SK-N-SH (cell line): ENCODE data around the gene MAP2K4. TPM values are rescaled to one million over a fixed set of nuclear protein-coding genes. Genes with fewer than 3 reads are reported as not detected.

Source experiments
- CTCF ChIA-PET: fragments of 300-600, 350-600 bp; formaldehyde crosslinking; extraction: SDS; loops from one replicate; lab custom pipeline; 2021; lab: Yijun Ruan, JAX
- POLR2A ChIA-PET: fragments of 350-600 bp; sonication (Branson Sonifier 250); formaldehyde crosslinking; extraction: SDS; loops from one replicate; lab custom pipeline; 2020; ENCODE audit warnings: antibody characterized with exemption, inconsistent platforms; lab: Yijun Ruan, JAX
- DNase-seq: peaks from one replicate; pipeline ENCODE4 v3.0.0; 2012
- H2AFZ ChIP-seq: fragments of 200-600 bp; sonication (generic); 2 replicates; pipeline ENCODE4 v1.8.1; 2016; ENCODE audit warnings: antibody characterized with exemption, mild to moderate bottlenecking, low read depth
- H3F3A ChIP-seq: fragments of 200-600 bp; sonication (generic); replicated peaks from 2 replicates; pipeline ENCODE3; 2016; ENCODE audit warnings: antibody characterized with exemption, mild to moderate bottlenecking; ENCODE audit not compliant: insufficient read depth
- H3K27ac ChIP-seq, 2 experiments: fragments of 200-500 bp in 1 of 2; fragments of 200-600 bp in 1 of 2; sonication (Bioruptor generic) in 1 of 2; sonication (generic), shearing (Covaris generic) in 1 of 2; 2 replicates each; pipeline versions ENCODE4 v1.5.1 to v1.6.1; 2014 to 2016; ENCODE audit warnings: low read depth in 2 of 2, inconsistent platforms in 1 of 2, low read length in 1 of 2, mild to moderate bottlenecking in 1 of 2, mixed read lengths in 1 of 2
- H3K27me3 ChIP-seq: fragments of 200-600 bp; sonication (generic), shearing (Covaris generic); 2 replicates; pipeline ENCODE4 v1.6.1; 2016; ENCODE audit warnings: mixed run types; ENCODE audit not compliant: insufficient read depth
- H3K36me3 ChIP-seq, 2 experiments: fragments of 200-500 bp in 1 of 2; fragments of 200-600 bp in 1 of 2; sonication (Bioruptor generic) in 1 of 2; sonication (generic) in 1 of 2; replicated peaks in 1 of 2; 2 replicates each; pipeline versions ENCODE3 to v1.5.1; 2014 to 2016; ENCODE audit warnings: low read length in 1 of 2, mild to moderate bottlenecking in 1 of 2; ENCODE audit not compliant: insufficient read depth in 2 of 2, control insufficient read depth in 1 of 2
- H3K4me1 ChIP-seq, 2 experiments: fragments of 200-500 bp in 1 of 2; fragments of 200-600 bp in 1 of 2; sonication (Bioruptor generic) in 1 of 2; sonication (generic), shearing (Covaris generic) in 1 of 2; 2 replicates each; pipeline versions ENCODE4 v1.5.1 to v1.6.1; 2014 to 2016; ENCODE audit warnings: low read depth in 1 of 2, low read length in 1 of 2, mixed run types in 1 of 2; ENCODE audit not compliant: insufficient read depth in 2 of 2, control insufficient read depth in 1 of 2
- H3K4me2 ChIP-seq: fragments of 200-600 bp; sonication (generic), shearing (Covaris generic); 2 replicates; pipeline ENCODE4 v1.6.1; 2017; ENCODE audit warnings: mixed run types
- H3K4me3 ChIP-seq, 2 experiments: fragments of 200-500 bp in 1 of 2; fragments of 200-600 bp in 1 of 2; sonication (Bioruptor generic) in 1 of 2; sonication (generic), shearing (Covaris generic) in 1 of 2; 2 replicates each; pipeline versions ENCODE4 v1.5.1 to v1.8.1; 2014 to 2016; ENCODE audit warnings: low read depth in 2 of 2, inconsistent platforms in 1 of 2, low read length in 1 of 2, mild to moderate bottlenecking in 1 of 2, mixed read lengths in 1 of 2, moderate library complexity in 1 of 2
- H3K79me2 ChIP-seq: fragments of 200-600 bp; sonication (generic); 2 replicates; pipeline ENCODE4 v1.8.1; 2017; ENCODE audit warnings: mild to moderate bottlenecking; ENCODE audit not compliant: insufficient read depth
- H3K9ac ChIP-seq: fragments of 200-600 bp; sonication (generic); 2 replicates; pipeline ENCODE4 v1.6.1; 2017; ENCODE audit warnings: mixed run types
- H3K9me2 ChIP-seq: fragments of 200-600 bp; sonication (generic); 2 replicates; pipeline ENCODE4 v1.6.1; 2017; ENCODE audit warnings: mixed run types
- H3K9me3 ChIP-seq: fragments of 200-600 bp; sonication (generic); 2 replicates; pipeline ENCODE4 v1.6.1; 2017; ENCODE audit warnings: mixed run types, mild to moderate bottlenecking, moderate library complexity
- H4K20me1 ChIP-seq: fragments of 200-600 bp; sonication (generic); 2 replicates; pipeline ENCODE4 v1.6.1; 2017; ENCODE audit warnings: mild to moderate bottlenecking, mixed run types; ENCODE audit not compliant: insufficient read depth
- EP300 ChIP-seq, 2 experiments: IDR thresholded peaks; 2 replicates each; pipeline versions ENCODE4 v1.4.0 to v1.6.1; 2012; ENCODE audit warnings: borderline replicate concordance in 1 of 2, low read depth in 1 of 2, low read length in 1 of 2
- FOSL2 ChIP-seq: IDR thresholded peaks from 2 replicates; pipeline ENCODE4 v1.4.0; 2012; ENCODE audit warnings: low read depth, mild to moderate bottlenecking, moderate library complexity, borderline replicate concordance
- FOXJ3 ChIP-seq: sonication (generic); formaldehyde crosslinking; IDR thresholded peaks from 2 replicates; pipeline ENCODE4 v1.5.1; 2020; ENCODE audit warnings: mild to moderate bottlenecking, missing genetic modification reagents
- FOXM1 ChIP-seq: IDR thresholded peaks from 2 replicates; pipeline ENCODE4 v1.4.0; 2012; ENCODE audit warnings: low read depth, mild to moderate bottlenecking
- MEF2A ChIP-seq: IDR thresholded peaks from 2 replicates; pipeline ENCODE4 v1.4.0; 2012; ENCODE audit warnings: low read depth, borderline replicate concordance
- MXI1 ChIP-seq: IDR thresholded peaks from 2 replicates; pipeline ENCODE4 v1.6.1; 2012; ENCODE audit warnings: mild to moderate bottlenecking, low read depth, low read length, improper control_type of control experiment
- NFIC ChIP-seq: IDR thresholded peaks from 2 replicates; pipeline ENCODE4 v1.4.0; 2012; ENCODE audit warnings: borderline replicate concordance
- NRF1 ChIP-seq: IDR thresholded peaks from 2 replicates; pipeline ENCODE4 v1.6.1; 2012; ENCODE audit warnings: low read depth, mild to moderate bottlenecking, low read length
- RCOR1 ChIP-seq: fragments of 150-350 bp; IDR thresholded peaks from 2 replicates; pipeline ENCODE4 v1.6.1; 2017; ENCODE audit warnings: antibody characterized with exemption, low read length
- RFX5 ChIP-seq: IDR thresholded peaks from 2 replicates; pipeline ENCODE4 v1.6.1; 2012; ENCODE audit warnings: mild to moderate bottlenecking, improper control_type of control experiment, low read length
- RXRA ChIP-seq: IDR thresholded peaks from 2 replicates; pipeline ENCODE4 v1.4.0; 2012; ENCODE audit warnings: low read depth, mild to moderate bottlenecking, borderline replicate concordance
- SIN3A ChIP-seq: IDR thresholded peaks from 2 replicates; pipeline ENCODE4 v1.6.1; 2012; ENCODE audit warnings: low read depth, mild to moderate bottlenecking, low read length, moderate library complexity, borderline replicate concordance
- TAF1 ChIP-seq: IDR thresholded peaks from 2 replicates; pipeline ENCODE4 v1.6.1; 2012; ENCODE audit warnings: low read depth, mild to moderate bottlenecking, low read length, moderate library complexity, borderline replicate concordance
- TCF12 ChIP-seq: IDR thresholded peaks from 2 replicates; pipeline ENCODE4 v1.4.0; 2012
- TEAD4 ChIP-seq: IDR thresholded peaks from 2 replicates; pipeline ENCODE4 v1.4.0; 2012; ENCODE audit warnings: mild to moderate bottlenecking, borderline replicate concordance; ENCODE audit not compliant: insufficient read depth
- USF2 ChIP-seq: fragments of 150-350 bp; IDR thresholded peaks from 2 replicates; pipeline ENCODE4 v1.6.1; 2017; ENCODE audit warnings: antibody characterized with exemption, low read length, low read depth, borderline replicate concordance
- WGBS: methylation state at CpG from one replicate; pipeline ENCODE4 v1.1.6; 2017; ENCODE audit warnings: low lambda C conversion rate; 5-methylcytosine and 5-hydroxymethylcytosine counted together
- polyA plus RNA-seq, 3 experiments: library from polyadenylated mRNA; depleted of rRNA; stranded (reverse); fragments of >200 nt; gene quantifications; 2 replicates each; pipeline ENCODE4 v1.2.3, GENCODE V29; 2012
- TF ChIP-seq, protein P1 (sequence below): IDR thresholded peaks from 2 replicates; pipeline ENCODE4 v1.6.1; 2012; ENCODE audit warnings: mild to moderate bottlenecking, low read depth, low read length, moderate library complexity
- TF ChIP-seq, protein P2 (sequence below): IDR thresholded peaks from 2 replicates; pipeline ENCODE4; 2012
- TF ChIP-seq, protein P3 (sequence below): IDR thresholded peaks from 2 replicates; pipeline ENCODE4 v1.4.0; 2012; ENCODE audit warnings: low read depth, borderline replicate concordance

MAP2K4 gene
- polyA plus RNA-seq, 1 of the 3 experiments (the other 2 are of a cell fraction), result 10.6 TPM

GRCh38 chr17:11991461-11991860 lies 29.2 kb upstream of the MAP2K4 start:
- 68% methylated on average over 4 of the region's 4 CpGs for WGBS
- TF ChIP-seq RXRA (no peak), NRF1 (no peak), MXI1 (no peak), FOXM1 (no peak), TAF1 (no peak), SIN3A (no peak), TEAD4 (no peak), NFIC (no peak), MEF2A (no peak), USF2 (no peak), EP300 (IDR thresholded peaks at IDR 0.05; ENCODE audit: borderline replicate concordance in 1 of 2, low read depth in 1 of 2, low read length in 1 of 2) (no peak), RFX5 (no peak), FOSL2 (no peak), TCF12 (no peak), FOXJ3 (CRISPR knock-in tag) (no peak), RCOR1 (no peak)
- TF ChIP-seq, protein P1, sequence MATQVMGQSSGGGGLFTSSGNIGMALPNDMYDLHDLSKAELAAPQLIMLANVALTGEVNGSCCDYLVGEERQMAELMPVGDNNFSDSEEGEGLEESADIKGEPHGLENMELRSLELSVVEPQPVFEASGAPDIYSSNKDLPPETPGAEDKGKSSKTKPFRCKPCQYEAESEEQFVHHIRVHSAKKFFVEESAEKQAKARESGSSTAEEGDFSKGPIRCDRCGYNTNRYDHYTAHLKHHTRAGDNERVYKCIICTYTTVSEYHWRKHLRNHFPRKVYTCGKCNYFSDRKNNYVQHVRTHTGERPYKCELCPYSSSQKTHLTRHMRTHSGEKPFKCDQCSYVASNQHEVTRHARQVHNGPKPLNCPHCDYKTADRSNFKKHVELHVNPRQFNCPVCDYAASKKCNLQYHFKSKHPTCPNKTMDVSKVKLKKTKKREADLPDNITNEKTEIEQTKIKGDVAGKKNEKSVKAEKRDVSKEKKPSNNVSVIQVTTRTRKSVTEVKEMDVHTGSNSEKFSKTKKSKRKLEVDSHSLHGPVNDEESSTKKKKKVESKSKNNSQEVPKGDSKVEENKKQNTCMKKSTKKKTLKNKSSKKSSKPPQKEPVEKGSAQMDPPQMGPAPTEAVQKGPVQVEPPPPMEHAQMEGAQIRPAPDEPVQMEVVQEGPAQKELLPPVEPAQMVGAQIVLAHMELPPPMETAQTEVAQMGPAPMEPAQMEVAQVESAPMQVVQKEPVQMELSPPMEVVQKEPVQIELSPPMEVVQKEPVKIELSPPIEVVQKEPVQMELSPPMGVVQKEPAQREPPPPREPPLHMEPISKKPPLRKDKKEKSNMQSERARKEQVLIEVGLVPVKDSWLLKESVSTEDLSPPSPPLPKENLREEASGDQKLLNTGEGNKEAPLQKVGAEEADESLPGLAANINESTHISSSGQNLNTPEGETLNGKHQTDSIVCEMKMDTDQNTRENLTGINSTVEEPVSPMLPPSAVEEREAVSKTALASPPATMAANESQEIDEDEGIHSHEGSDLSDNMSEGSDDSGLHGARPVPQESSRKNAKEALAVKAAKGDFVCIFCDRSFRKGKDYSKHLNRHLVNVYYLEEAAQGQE, result no peak
- TF ChIP-seq, protein P2, sequence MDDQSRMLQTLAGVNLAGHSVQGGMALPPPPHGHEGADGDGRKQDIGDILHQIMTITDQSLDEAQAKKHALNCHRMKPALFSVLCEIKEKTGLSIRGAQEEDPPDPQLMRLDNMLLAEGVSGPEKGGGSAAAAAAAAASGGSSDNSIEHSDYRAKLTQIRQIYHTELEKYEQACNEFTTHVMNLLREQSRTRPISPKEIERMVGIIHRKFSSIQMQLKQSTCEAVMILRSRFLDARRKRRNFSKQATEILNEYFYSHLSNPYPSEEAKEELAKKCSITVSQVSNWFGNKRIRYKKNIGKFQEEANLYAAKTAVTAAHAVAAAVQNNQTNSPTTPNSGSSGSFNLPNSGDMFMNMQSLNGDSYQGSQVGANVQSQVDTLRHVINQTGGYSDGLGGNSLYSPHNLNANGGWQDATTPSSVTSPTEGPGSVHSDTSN, result no peak
- TF ChIP-seq, protein P3, sequence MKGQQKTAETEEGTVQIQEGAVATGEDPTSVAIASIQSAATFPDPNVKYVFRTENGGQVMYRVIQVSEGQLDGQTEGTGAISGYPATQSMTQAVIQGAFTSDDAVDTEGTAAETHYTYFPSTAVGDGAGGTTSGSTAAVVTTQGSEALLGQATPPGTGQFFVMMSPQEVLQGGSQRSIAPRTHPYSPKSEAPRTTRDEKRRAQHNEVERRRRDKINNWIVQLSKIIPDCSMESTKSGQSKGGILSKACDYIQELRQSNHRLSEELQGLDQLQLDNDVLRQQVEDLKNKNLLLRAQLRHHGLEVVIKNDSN, result no peak
- H3K27me3 ChIP-seq, result no peaks in the 10 kb centered on the region
- H3K27ac ChIP-seq, result no peak overlapping the region
- peaks cover 5% of the 10 kb centered on the region; the same call in 1 of the 2 replicates for H3K79me2 ChIP-seq
- no peaks in the 10 kb centered on the region for H3K9me2 ChIP-seq
- POLR2A ChIA-PET, result interaction anchor here (1.3 kb wide), 1 partner anchor 29 kb away, joined by 4 read pairs; the partner anchor contains the start of gene MAP2K4
- H3K9me3 ChIP-seq, result no peaks in the 10 kb centered on the region; the same call in 1 of the 2 replicates
- CTCF ChIA-PET, result interaction anchor here (0.7 to 1.7 kb wide), 2 partner anchors 846 to 1116 kb away, joined by 3 to 6 read pairs; no protein-coding TSS in a partner anchor
- H3K36me3 ChIP-seq, result peaks cover 11 to 34% of the 10 kb centered on the region in 2 experiments
- H3K4me1 ChIP-seq, result peaks cover 3 to 5% of the 10 kb centered on the region in 2 experiments; a peak in 1 of 4 replicates
- no peak overlapping the region for H2AFZ ChIP-seq
- no peak overlapping the region for H3K9ac ChIP-seq
- DNase-seq, result no peak
- H3K4me2 ChIP-seq, result no peak overlapping the region
- H4K20me1 ChIP-seq, result no peaks in the 10 kb centered on the region
- H3K4me3 ChIP-seq, result no peak overlapping the region
- peaks cover 2% of the 10 kb centered on the region for H3F3A ChIP-seq
